HCT116 (cell line): ENCODE results near the gene WNK2. TPM values are rescaled to one million over a fixed set of nuclear protein-coding genes. Genes with fewer than 3 reads are reported as not detected.

Source experiments
- ATAC-seq: fragments of 200-7000 bp; cut with Tn5 transposase; 2 replicates; pipeline ENCODE4 v1.9.1; 2020; ENCODE audit warnings: mild to moderate bottlenecking, moderate library complexity
- BruUV-seq: library from RNA; stranded (reverse); fragments of 400-500 nt; replicated peaks from 2 replicates; lab custom pipeline; 2021; lab: Mats Ljungman, UMichigan
- CTCF ChIA-PET: fragments of 300-600 bp; sonication (Branson Sonifier 250); formaldehyde crosslinking; loops from one replicate; lab custom pipeline; 2021; ENCODE audit warnings: antibody characterized with exemption; lab: Charles Lee
- POLR2A ChIA-PET: fragments of 300-600, 350-600 bp; sonication (Branson Sonifier 250); formaldehyde crosslinking; loops from one replicate; lab custom pipeline; 2021; ENCODE audit warnings: antibody characterized with exemption; lab: Charles Lee
- RAD21 ChIA-PET, 2 experiments: fragments of 300-600 bp; sonication (Branson Sonifier 250); formaldehyde crosslinking; loops; one replicate each; lab custom pipeline; 2023; ENCODE audit warnings: low total read pairs in 2 of 2; ENCODE audit not compliant: uncharacterized antibody in 2 of 2, unreplicated experiment in 2 of 2, low non-redundant PET in 1 of 2; lab: Charles Lee
- DNase-seq: peaks from one replicate; pipeline ENCODE4 v3.0.0-alpha.2; 2010; ENCODE audit warnings: low read depth, low spot score
- H2AFZ ChIP-seq: fragments of 200-600 bp; shearing (Covaris generic), sonication (generic); 2 replicates; pipeline ENCODE4 v1.6.1; 2017; ENCODE audit warnings: low read depth, mixed run types, mixed read lengths, antibody characterized with exemption, low read length; ENCODE audit not compliant: poor library complexity, severe bottlenecking
- H3K27ac ChIP-seq: 2 replicates; pipeline ENCODE4 v1.5.1; 2012; ENCODE audit warnings: low read depth, low read length
- H3K27me3 ChIP-seq: fragments of 200-600 bp; sonication (generic); 2 replicates; pipeline ENCODE4 v1.6.1; 2016; ENCODE audit warnings: mixed run types, low read length, mixed read lengths; ENCODE audit not compliant: insufficient read depth
- H3K36me3 ChIP-seq, 2 experiments: fragments of 200-500 bp in 1 of 2; fragments of 200-600 bp in 1 of 2; sonication (Bioruptor generic) in 1 of 2; sonication (generic) in 1 of 2; 2 replicates each; pipeline versions ENCODE4 v1.5.1 to v1.6.1; 2014 to 2016; ENCODE audit warnings: low read length in 2 of 2, inconsistent platforms in 1 of 2, mixed read lengths in 1 of 2, mixed run types in 1 of 2; ENCODE audit not compliant: insufficient read depth in 2 of 2, control insufficient read depth in 1 of 2
- H3K4me1 ChIP-seq, 2 experiments: fragments of 200-600 bp in 1 of 2; sonication (generic) in 1 of 2; 2 replicates each; pipeline versions ENCODE4 v1.5.1 to v1.6.1; 2012 to 2017; ENCODE audit warnings: low read length in 2 of 2, inconsistent platforms in 1 of 2, mild to moderate bottlenecking in 1 of 2, mixed read lengths in 1 of 2, mixed run types in 1 of 2, moderate library complexity in 1 of 2; ENCODE audit not compliant: insufficient read depth in 2 of 2, control insufficient read depth in 1 of 2
- H3K4me2 ChIP-seq: fragments of 200-600 bp; sonication (generic); 2 replicates; pipeline ENCODE4 v1.6.1; 2017; ENCODE audit warnings: mixed run types, low read length, mixed read lengths
- H3K4me3 ChIP-seq, 2 experiments: fragments of 200-600 bp in 1 of 2; sonication (generic) in 1 of 2; replicated peaks in 1 of 2; 2 replicates each; pipeline ENCODE4 v1.5.1; 2011 to 2016; ENCODE audit warnings: low read length in 2 of 2, control low read depth in 1 of 2, low read depth in 1 of 2, mild to moderate bottlenecking in 1 of 2, mixed read lengths in 1 of 2, mixed run types in 1 of 2
- H3K79me2 ChIP-seq: fragments of 200-600 bp; sonication (generic); 2 replicates; pipeline ENCODE4 v1.6.1; 2017; ENCODE audit warnings: mild to moderate bottlenecking, mixed run types, low read length, moderate library complexity, mixed read lengths; ENCODE audit not compliant: insufficient read depth
- H3K9ac ChIP-seq: fragments of 200-600 bp; sonication (generic); 2 replicates; pipeline ENCODE4 v1.6.1; 2016; ENCODE audit warnings: low read length, mixed read lengths
- H3K9me2 ChIP-seq: fragments of 200-600 bp; sonication (generic), shearing (Covaris generic); 2 replicates; pipeline ENCODE4 v1.6.1; 2017; ENCODE audit warnings: mixed run types, mild to moderate bottlenecking, moderate library complexity; ENCODE audit not compliant: insufficient read depth
- H3K9me3 ChIP-seq, 2 experiments: fragments of 200-500 bp in 1 of 2; fragments of 200-600 bp in 1 of 2; sonication (Bioruptor generic) in 1 of 2; sonication (generic) in 1 of 2; 2 replicates each; pipeline ENCODE4 v1.6.1; 2014 to 2017; ENCODE audit warnings: low read length in 2 of 2, mixed read lengths in 2 of 2, inconsistent platforms in 1 of 2, low read depth in 1 of 2, mild to moderate bottlenecking in 1 of 2, mixed run types in 1 of 2, moderate library complexity in 1 of 2; ENCODE audit not compliant: control insufficient read depth in 1 of 2, insufficient read depth in 1 of 2
- H4K20me1 ChIP-seq: fragments of 200-600 bp; sonication (generic), shearing (Covaris generic); 2 replicates; pipeline ENCODE4 v1.6.1; 2017; ENCODE audit warnings: mixed run types, mild to moderate bottlenecking, moderate library complexity; ENCODE audit not compliant: insufficient read depth
- CBX3 ChIP-seq: IDR thresholded peaks from 2 replicates; pipeline ENCODE4 v1.6.1; 2012; ENCODE audit warnings: low read depth
- CEBPB ChIP-seq: IDR thresholded peaks from 2 replicates; pipeline ENCODE4 v1.6.1; 2012; ENCODE audit warnings: low read depth
- EGR1 ChIP-seq: IDR thresholded peaks from 2 replicates; pipeline ENCODE4 v1.6.1; 2012; ENCODE audit warnings: low read depth
- ELF1 ChIP-seq: IDR thresholded peaks from 2 replicates; pipeline ENCODE4 v1.6.1; 2012; ENCODE audit warnings: low read depth, borderline replicate concordance
- FOSL1 ChIP-seq: IDR thresholded peaks from 2 replicates; pipeline ENCODE4 v1.6.1; 2012; ENCODE audit warnings: low read depth
- JUND ChIP-seq: IDR thresholded peaks from 2 replicates; pipeline ENCODE4 v1.6.1; 2012
- RAD21 ChIP-seq: IDR thresholded peaks from 2 replicates; pipeline ENCODE4 v1.6.1; 2012; ENCODE audit warnings: low read depth, mild to moderate bottlenecking
- SIN3A ChIP-seq: IDR thresholded peaks from 2 replicates; pipeline ENCODE4 v1.6.1; 2012; ENCODE audit warnings: low read depth
- SRF ChIP-seq: IDR thresholded peaks from 2 replicates; pipeline ENCODE4 v1.6.1; 2012; ENCODE audit warnings: low read depth
- TCF7L2 ChIP-seq: IDR thresholded peaks from 2 replicates; pipeline ENCODE4 v1.7.0; 2011; ENCODE audit warnings: borderline replicate concordance, inconsistent platforms; ENCODE audit not compliant: insufficient read depth, insufficient read length; ENCODE audit errors: extremely low read depth
- YY1 ChIP-seq: IDR thresholded peaks from 2 replicates; pipeline ENCODE4 v1.6.1; 2011; ENCODE audit warnings: low read length, low read depth, moderate library complexity, mild to moderate bottlenecking; ENCODE audit not compliant: insufficient replicate concordance; ENCODE audit errors: extremely low read depth
- ZFX ChIP-seq: fragments of 450-650 bp; IDR thresholded peaks from 2 replicates; pipeline ENCODE4 v1.6.1; 2017
- ZNF274 ChIP-seq: fragments of 200-500 bp; sonication (Bioruptor generic); IDR thresholded peaks from 2 replicates; pipeline ENCODE4 v1.6.1; 2014; ENCODE audit warnings: mild to moderate bottlenecking, low read depth, low read length, inconsistent platforms
- intact Hi-C: fragments of 100-400 bp; cut with micrococcal nuclease; formaldehyde crosslinking; loops from 2 replicates; pipeline ENCODE4 v1.10.0; 2022
- total RNA-seq: library from RNA; stranded (reverse); gene quantifications from one replicate; pipeline ENCODE4 v1.2.1, GENCODE V29; 2021; ENCODE audit not compliant: unreplicated experiment
- TF ChIP-seq, protein P1 (sequence below): IDR thresholded peaks from 2 replicates; pipeline ENCODE4 v1.6.1; 2012; ENCODE audit warnings: low read depth
- TF ChIP-seq, protein P2 (sequence below), 3 experiments: fragments of 200-600 bp in 1 of 3; sonication (generic) in 1 of 3; IDR thresholded peaks in 2 of 3; conservative IDR thresholded peaks in 1 of 3; 2 replicates each; pipeline ENCODE4 v1.5.1; 2012 to 2017; ENCODE audit warnings: low read depth in 2 of 3, low read length in 2 of 3, antibody characterized with exemption in 1 of 3, borderline replicate concordance in 1 of 3, control low read depth in 1 of 3, mild to moderate bottlenecking in 1 of 3, mixed read lengths in 1 of 3, mixed run types in 1 of 3, moderate library complexity in 1 of 3; ENCODE audit not compliant: insufficient read depth in 1 of 3
- TF ChIP-seq, protein P3 (sequence below): IDR thresholded peaks from 2 replicates; pipeline ENCODE4 v1.6.1; 2012
- TF ChIP-seq, protein P4 (sequence below): IDR thresholded peaks from 2 replicates; pipeline ENCODE4 v1.6.1; 2012
- TF ChIP-seq, protein P5 (sequence below): IDR thresholded peaks from 2 replicates; pipeline ENCODE4 v1.6.1; 2011; ENCODE audit warnings: mild to moderate bottlenecking, low read length, moderate library complexity; ENCODE audit not compliant: insufficient replicate concordance; ENCODE audit errors: extremely low read depth

Gene WNK2
- total RNA-seq, 1 experiment from 2014 or later, result 24.4 TPM

DNA sequence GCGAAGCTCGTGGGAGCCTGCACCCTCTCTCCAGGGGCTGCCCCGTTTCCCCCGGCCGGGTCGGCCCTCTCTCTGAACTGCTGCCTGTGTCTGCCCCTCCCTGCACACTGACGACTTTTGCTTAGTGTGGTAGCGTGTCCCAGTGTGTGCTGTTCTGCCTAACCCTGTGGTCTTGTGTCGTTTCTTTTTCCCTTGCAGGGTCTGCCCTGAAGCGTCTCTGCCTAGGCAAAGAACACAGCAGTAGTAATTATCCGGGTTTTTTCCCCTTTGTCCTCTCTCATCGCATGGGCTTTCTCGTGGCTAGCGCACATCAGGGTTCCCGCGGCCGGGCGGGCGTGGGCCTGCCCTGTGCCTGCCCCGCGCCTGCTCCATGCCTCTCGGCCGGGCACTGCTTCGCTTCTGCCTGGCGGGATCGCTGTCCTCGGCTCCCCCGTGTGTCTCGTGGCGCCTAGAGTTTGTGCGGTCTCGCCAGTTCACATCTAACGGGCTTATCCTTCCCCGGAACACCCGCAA, 122.7 kb downstream of the WNK2 start:
- H3K79me2 ChIP-seq, result no peaks in the 10 kb centered on the region
- ATAC-seq (no peak), DNase-seq (no peak)
- ChIA-PET POLR2A (no interaction called here), CTCF (no interaction called here), RAD21 (no interaction called here)
- no peaks in the 10 kb centered on the region for H3K9me3 ChIP-seq
- no peak overlapping the region for H3K4me3 ChIP-seq
- TF ChIP-seq FOSL1 (no peak), CEBPB (no peak), TCF7L2 (no peak), RAD21 (no peak), CBX3 (no peak), SRF (no peak), YY1 (no peak), ELF1 (no peak), ZNF274 (no peak), ZFX (no peak), SIN3A (no peak), JUND (no peak), EGR1 (no peak)
- TF ChIP-seq, protein P1, sequence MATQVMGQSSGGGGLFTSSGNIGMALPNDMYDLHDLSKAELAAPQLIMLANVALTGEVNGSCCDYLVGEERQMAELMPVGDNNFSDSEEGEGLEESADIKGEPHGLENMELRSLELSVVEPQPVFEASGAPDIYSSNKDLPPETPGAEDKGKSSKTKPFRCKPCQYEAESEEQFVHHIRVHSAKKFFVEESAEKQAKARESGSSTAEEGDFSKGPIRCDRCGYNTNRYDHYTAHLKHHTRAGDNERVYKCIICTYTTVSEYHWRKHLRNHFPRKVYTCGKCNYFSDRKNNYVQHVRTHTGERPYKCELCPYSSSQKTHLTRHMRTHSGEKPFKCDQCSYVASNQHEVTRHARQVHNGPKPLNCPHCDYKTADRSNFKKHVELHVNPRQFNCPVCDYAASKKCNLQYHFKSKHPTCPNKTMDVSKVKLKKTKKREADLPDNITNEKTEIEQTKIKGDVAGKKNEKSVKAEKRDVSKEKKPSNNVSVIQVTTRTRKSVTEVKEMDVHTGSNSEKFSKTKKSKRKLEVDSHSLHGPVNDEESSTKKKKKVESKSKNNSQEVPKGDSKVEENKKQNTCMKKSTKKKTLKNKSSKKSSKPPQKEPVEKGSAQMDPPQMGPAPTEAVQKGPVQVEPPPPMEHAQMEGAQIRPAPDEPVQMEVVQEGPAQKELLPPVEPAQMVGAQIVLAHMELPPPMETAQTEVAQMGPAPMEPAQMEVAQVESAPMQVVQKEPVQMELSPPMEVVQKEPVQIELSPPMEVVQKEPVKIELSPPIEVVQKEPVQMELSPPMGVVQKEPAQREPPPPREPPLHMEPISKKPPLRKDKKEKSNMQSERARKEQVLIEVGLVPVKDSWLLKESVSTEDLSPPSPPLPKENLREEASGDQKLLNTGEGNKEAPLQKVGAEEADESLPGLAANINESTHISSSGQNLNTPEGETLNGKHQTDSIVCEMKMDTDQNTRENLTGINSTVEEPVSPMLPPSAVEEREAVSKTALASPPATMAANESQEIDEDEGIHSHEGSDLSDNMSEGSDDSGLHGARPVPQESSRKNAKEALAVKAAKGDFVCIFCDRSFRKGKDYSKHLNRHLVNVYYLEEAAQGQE, result no peak
- TF ChIP-seq, protein P2, sequence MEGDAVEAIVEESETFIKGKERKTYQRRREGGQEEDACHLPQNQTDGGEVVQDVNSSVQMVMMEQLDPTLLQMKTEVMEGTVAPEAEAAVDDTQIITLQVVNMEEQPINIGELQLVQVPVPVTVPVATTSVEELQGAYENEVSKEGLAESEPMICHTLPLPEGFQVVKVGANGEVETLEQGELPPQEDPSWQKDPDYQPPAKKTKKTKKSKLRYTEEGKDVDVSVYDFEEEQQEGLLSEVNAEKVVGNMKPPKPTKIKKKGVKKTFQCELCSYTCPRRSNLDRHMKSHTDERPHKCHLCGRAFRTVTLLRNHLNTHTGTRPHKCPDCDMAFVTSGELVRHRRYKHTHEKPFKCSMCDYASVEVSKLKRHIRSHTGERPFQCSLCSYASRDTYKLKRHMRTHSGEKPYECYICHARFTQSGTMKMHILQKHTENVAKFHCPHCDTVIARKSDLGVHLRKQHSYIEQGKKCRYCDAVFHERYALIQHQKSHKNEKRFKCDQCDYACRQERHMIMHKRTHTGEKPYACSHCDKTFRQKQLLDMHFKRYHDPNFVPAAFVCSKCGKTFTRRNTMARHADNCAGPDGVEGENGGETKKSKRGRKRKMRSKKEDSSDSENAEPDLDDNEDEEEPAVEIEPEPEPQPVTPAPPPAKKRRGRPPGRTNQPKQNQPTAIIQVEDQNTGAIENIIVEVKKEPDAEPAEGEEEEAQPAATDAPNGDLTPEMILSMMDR (IDR thresholded peaks at IDR 0.05 in 2 of 3, conservative IDR thresholded peaks at IDR 0.05 in 1 of 3; ENCODE audit: borderline replicate concordance in 1 of 3, insufficient read depth in 1 of 3, low read depth in 2 of 3, low read length in 2 of 3), result no peak
- TF ChIP-seq, protein P3, sequence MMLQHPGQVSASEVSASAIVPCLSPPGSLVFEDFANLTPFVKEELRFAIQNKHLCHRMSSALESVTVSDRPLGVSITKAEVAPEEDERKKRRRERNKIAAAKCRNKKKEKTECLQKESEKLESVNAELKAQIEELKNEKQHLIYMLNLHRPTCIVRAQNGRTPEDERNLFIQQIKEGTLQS, result no peak
- TF ChIP-seq, protein P4, sequence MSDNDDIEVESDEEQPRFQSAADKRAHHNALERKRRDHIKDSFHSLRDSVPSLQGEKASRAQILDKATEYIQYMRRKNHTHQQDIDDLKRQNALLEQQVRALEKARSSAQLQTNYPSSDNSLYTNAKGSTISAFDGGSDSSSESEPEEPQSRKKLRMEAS, result no peak
- TF ChIP-seq, protein P5, sequence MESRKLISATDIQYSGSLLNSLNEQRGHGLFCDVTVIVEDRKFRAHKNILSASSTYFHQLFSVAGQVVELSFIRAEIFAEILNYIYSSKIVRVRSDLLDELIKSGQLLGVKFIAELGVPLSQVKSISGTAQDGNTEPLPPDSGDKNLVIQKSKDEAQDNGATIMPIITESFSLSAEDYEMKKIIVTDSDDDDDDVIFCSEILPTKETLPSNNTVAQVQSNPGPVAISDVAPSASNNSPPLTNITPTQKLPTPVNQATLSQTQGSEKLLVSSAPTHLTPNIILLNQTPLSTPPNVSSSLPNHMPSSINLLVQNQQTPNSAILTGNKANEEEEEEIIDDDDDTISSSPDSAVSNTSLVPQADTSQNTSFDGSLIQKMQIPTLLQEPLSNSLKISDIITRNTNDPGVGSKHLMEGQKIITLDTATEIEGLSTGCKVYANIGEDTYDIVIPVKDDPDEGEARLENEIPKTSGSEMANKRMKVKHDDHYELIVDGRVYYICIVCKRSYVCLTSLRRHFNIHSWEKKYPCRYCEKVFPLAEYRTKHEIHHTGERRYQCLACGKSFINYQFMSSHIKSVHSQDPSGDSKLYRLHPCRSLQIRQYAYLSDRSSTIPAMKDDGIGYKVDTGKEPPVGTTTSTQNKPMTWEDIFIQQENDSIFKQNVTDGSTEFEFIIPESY, result no peak
- H2AFZ ChIP-seq, result no peak overlapping the region
- no peak overlapping the region for H3K27ac ChIP-seq
- H3K4me2 ChIP-seq, result no peak overlapping the region
- BruUV-seq, result no TSS peak
- no peaks in the 10 kb centered on the region for H4K20me1 ChIP-seq
- no peak overlapping the region for H3K9ac ChIP-seq
- H3K27me3 ChIP-seq, result no peaks in the 10 kb centered on the region
- no peaks in the 10 kb centered on the region for H3K36me3 ChIP-seq
- no peaks in the 10 kb centered on the region for H3K4me1 ChIP-seq
- intact Hi-C loops, result loop anchor here (10.0 kb wide), 1 partner anchor 258 kb away; no protein-coding TSS in a partner anchor
- H3K9me2 ChIP-seq, result no peaks in the 10 kb centered on the region
